HL-60/S4 treated with phorbol 12-myristate 13-acetate at 8.2 ng/mL for 4 days and 3 days (cell line): Measurements from ENCODE around the gene CYP1A1.

ENCODE experiments used
- in situ Hi-C: fragments of 300-500 bp; cut with MboI; formaldehyde crosslinking; loops from 2 replicates; pipeline ENCODE4 v1.15.0; 2022; ENCODE audit warnings: low sequenced_read_pairs

CYP1A1 gene

DNA sequence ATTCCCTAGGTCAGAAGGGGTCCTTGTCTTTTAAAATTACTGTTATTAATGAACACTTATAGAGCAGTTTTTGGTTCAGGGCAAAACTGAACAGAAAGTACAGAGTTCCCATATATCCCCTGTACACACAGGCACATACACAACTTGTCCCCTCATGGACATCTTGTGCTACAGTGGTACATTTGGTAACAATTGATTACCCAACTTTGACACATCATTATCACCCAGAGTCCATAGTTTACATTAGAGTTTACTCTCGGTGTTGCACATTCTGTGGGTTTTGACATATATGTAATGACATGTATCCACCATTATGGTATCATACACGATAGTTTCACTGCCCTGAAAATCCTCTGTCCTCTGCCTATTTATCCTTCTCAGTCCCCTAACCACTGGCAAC lies 28.5 kb downstream of the CYP1A1 start:
- in situ Hi-C loops: no loop called here

- in situ Hi-C loops: no loop called here
These were observed 29.0 kb downstream of the CYP1A1 start for GRCh38 chr15:74696398-74696729.

DNA sequence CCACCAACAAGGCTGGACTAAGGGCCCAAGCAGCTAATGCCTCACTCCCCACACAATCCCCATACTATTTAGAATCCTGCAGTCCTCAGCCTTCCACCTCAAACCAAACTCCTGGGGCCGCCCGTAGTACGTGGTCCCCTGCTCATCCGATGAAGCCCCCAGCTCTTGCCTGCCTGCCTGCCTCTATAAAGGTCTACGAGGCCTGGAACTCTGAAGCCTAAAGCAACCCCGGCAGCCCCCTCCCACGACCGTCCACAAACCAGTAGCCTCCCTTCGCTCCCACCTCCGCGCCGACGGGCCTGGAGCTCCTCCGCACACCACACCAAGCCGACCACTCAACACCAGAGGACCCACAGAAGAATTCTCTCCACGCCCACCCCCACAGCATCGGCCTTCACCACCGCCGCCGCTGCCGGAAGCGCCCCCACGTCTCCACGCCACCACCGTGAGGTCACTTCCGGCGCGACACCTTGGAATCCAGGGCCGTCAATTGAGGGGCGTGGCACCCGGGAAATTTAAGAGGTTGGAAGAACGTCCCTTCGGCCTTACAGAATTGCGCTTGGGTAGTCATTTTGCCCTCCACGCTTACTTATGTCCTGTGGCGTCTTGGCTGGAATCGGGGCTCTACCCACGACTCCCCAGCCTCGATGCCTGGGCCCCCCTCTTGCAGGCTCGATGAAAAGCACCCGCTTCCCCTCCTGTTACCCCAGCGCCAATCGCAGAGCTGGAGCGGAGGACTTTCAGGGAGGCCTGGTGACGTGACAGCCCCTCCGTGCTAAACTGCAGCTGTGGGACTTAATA lies 29.5 kb downstream of the CYP1A1 start, which contains the start of gene EDC3:
EDC3 (minus strand) TSS at position 428 of the 801 bp plus-strand sequence. CDS start 20,900 bp downstream, outside the sequence.
- in situ Hi-C loops: no loop called here

DNA sequence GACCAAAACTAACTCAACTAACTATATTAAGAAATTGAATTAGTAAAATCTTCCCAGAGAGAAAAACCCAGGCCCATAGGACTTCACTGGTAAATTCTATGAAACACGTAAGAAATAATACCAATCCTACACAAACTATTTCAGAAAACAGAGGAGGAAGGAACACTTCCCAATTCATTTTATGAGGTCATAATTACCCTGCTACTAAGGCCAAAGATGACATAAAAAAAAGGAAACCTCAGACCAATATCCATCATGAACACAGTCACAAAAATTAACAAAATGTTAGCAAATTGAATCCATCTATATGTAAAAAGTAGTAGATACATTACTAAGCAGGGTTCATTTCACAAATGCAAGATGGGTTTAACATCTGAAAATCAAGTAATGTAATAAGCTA lies 33.0 kb downstream of the CYP1A1 start:
- in situ Hi-C loops: no loop called here

DNA sequence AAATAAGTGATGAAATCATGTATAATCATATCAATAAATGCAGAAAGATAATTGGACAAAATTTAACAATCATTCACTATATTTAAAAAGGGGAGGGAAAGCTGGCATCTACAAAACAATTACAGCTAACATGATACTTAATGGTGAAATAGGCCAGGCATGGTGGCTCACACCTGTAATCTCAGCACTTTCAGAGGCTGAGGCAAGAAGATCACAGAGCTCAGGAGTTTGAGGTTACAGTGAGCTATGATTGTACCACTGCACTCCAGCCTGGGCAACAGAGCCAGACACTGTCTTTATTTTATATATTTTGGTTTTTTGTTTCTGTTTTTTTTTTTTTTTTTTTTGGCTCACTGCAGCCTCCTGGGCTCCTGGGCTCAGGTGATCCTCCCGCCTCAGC lies 41.6 kb downstream of the CYP1A1 start:
- in situ Hi-C loops: no loop called here

GRCh38 chr15:74682954-74683353 lies 42.4 kb downstream of the CYP1A1 start:
- in situ Hi-C loops: no loop called here

- in situ Hi-C loops: no loop called here
These were observed 44.9 kb downstream of the CYP1A1 start for GRCh38 chr15:74680456-74680855.

DNA sequence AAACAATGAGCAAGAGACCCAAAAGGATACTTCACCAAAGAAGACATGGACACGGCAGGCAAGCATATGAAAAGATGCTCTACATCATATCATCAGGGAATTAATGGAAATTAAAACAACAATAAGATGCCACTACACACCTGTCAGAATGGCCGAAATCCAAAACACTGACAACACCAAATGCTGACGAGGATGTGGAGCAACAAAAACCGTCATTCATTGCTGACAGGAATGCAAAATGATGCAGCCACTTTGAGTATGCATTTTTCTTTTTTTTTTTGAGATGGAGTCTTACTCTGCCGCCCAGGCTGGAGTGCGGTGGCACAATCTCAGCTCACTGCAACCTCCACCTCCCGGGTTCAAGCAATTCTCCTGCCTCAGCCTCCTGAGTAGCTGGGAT lies 48.5 kb downstream of the CYP1A1 start:
- in situ Hi-C loops: no loop called here

DNA sequence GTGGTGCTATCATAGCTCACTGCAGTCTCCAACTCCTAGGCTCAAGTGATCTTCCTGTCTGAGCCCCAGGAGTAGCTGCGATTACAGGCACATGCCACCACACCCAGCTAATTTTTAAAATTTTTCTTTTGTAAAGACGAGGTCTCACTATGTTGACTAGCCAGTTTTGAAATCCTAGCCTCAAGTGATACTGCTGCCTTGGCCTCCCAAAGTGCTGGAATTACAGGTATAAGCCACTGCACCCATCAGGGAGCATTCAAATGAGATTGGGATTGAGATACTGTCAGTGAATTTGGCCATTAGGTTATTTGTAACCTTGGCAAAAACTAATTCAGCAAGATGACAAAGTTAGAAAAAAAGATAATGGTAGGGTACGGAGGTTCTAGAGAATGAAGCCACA lies 51.2 kb downstream of the CYP1A1 start:
- in situ Hi-C loops: no loop called here

GRCh38 chr15:74669627-74670026 lies 55.7 kb downstream of the CYP1A1 start:
- in situ Hi-C loops: no loop called here
